ENCODE data around the gene DZANK1. TPM values are rescaled to one million over a fixed set of nuclear protein-coding genes. Genes with fewer than 3 reads are reported as not detected.

DZANK1 gene
- total and polyA plus RNA-seq, 7 experiments from 2014 or later, result 0.34 to 3.5 (median 2.2) TPM

DNA sequence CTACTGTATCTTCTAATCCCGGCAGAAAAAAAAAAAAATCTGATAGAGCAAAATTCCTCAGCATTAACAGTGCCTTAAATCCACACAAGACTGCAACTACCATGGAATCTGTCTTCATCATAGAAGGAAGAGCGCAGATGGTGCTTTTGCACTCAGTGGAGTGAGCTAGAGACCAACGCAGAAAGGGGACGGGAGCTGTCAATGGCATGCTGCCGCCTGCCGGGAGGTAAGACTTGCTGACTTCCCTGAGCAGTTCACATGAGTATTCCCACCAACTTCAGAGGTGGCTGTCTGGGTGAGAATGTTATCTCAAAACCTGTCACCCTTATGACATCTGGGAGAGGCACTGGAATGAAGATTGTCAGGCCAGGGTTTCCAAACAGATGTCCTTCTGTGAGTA, 35.6 kb downstream of the DZANK1 start:
- no peak overlapping the region for H3K4me3 Mint-ChIP-seq
- H3K4me3 ChIP-seq (ENCODE audit: low read length), result no peak overlapping the region
- H3K27me3 ChIP-seq (ENCODE audit: control insufficient read depth in 2 of 2, insufficient read depth in 2 of 2, low read length in 2 of 2), result no peaks in the 10 kb centered on the region
- no peaks in the 10 kb centered on the region for H3K27me3 Mint-ChIP-seq
- ChIA-PET CTCF (no interaction called here), POLR2A (no interaction called here)
- no peak overlapping the region for H3K27ac Mint-ChIP-seq
- H3K4me1 Mint-ChIP-seq, result no peaks in the 10 kb centered on the region
- peaks cover 0 to 5% (median 0%) of the 10 kb centered on the region in 5 donors for H3K36me3 Mint-ChIP-seq
- no peaks in the 10 kb centered on the region for H3K9me3 Mint-ChIP-seq
- no peak for DNase-seq
- no peaks in the 10 kb centered on the region for H3K9me3 ChIP-seq (ENCODE audit: control insufficient read depth in 2 of 3, low read length in 3 of 3)
- H3K36me3 ChIP-seq (ENCODE audit: control insufficient read depth in 2 of 3, insufficient read depth in 3 of 3, low read length in 3 of 3), result no peaks in the 10 kb centered on the region
- intact Hi-C loops (cut with micrococcal nuclease), result no loop called here
- ATAC-seq, result no peak
- no peak overlapping the region for H3K27ac ChIP-seq (ENCODE audit: low read depth, low read length)
- H3K4me1 ChIP-seq (ENCODE audit: control insufficient read depth in 2 of 2, insufficient read depth in 2 of 2, low read length in 2 of 2), result no peaks in the 10 kb centered on the region

DNA sequence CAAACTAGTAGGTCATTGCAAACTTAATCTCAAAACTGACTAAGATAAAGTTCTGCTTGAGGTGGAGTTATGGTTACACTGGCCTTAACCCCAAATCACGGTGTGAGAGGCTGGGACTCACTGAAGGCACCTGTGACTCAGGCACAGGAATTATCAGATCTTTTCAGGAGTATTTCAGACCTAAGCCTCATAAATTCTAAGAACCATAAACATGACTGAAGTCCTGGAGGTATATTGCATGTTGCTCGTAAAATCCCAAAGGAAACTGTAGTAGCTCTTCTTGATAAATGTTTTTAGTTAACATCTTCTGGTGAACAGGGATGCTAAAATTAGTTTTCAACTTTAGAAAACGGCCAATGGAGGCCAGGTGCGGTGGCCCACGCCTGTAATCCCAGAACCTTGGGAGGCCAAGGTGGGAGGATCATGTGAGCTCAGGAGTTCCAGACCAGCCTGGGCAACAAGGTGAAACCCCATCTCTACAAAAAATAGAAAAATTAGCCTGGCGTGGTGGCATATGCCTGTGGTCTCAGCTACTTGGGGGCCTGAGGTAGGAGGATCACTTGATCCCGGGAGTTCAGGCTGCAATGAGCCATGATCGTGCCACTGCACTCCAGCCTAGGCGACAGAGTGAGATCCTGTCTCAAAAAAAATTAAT, 36.5 kb downstream of the DZANK1 start:
- intact Hi-C loops (cut with micrococcal nuclease), result no loop called here
- Histone ChIP-seq H3K4me1 (ENCODE audit: control insufficient read depth in 2 of 2, insufficient read depth in 2 of 2, low read length in 2 of 2) (no peaks in the 10 kb centered on the region), H3K9me3 (ENCODE audit: control insufficient read depth in 2 of 3, low read length in 3 of 3) (no peaks in the 10 kb centered on the region), H3K4me3 (ENCODE audit: low read length) (no peak overlapping the region), H3K36me3 (ENCODE audit: control insufficient read depth in 2 of 3, insufficient read depth in 3 of 3, low read length in 3 of 3) (no peaks in the 10 kb centered on the region), H3K27me3 (ENCODE audit: control insufficient read depth in 2 of 2, insufficient read depth in 2 of 2, low read length in 2 of 2) (no peaks in the 10 kb centered on the region), H3K27ac (ENCODE audit: low read depth, low read length) (no peak overlapping the region)
- no peak for ATAC-seq
- no peak for DNase-seq
- H3K27me3 Mint-ChIP-seq, result no peaks in the 10 kb centered on the region
- no peak overlapping the region for H3K4me3 Mint-ChIP-seq
- peaks cover 0 to 5% (median 3%) of the 10 kb centered on the region in 5 donors for H3K36me3 Mint-ChIP-seq
- CTCF ChIA-PET, result no interaction called here
- POLR2A ChIA-PET, result no interaction called here
- H3K4me1 Mint-ChIP-seq, result no peaks in the 10 kb centered on the region
- no peaks in the 10 kb centered on the region for H3K9me3 Mint-ChIP-seq
- H3K27ac Mint-ChIP-seq, result no peak overlapping the region

DNA sequence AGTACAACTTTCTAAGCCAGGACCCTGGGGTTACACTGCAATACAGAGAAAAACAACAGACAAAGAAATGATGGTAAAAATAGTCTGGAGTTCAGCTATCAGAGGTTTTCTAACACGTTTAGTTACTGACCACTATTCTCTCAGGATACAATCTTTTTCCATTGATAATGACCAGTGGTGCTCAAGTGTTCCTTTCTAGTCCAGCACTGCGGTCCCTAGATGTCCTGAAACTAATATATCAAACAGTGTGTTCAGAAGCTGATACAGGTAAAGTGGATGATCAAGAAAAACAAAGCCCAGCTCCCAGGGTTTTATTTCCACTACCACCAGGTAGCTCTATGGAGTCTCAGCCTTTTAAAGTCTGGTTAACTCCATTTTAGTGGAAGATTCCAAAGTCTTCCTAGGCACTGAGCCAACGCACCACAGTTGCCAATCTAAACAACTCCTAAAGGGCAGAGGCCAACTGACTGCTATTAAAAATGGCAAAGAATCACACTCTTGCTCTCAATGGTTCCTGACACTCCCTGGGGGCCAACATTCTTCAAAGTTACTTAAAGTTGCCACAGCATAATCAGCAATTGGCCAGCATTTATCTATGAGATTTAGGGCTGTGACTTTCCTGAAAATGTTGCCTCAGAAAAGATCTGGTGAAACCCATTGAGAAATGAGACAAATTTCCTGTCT, 38.2 kb downstream of the DZANK1 start:
- Mint-ChIP-seq H3K27ac (no peak overlapping the region), H3K36me3 (peaks cover 0 to 5% (median 3%) of the 10 kb centered on the region in 5 donors), H3K9me3 (no peaks in the 10 kb centered on the region), H3K27me3 (no peaks in the 10 kb centered on the region), H3K4me1 (no peaks in the 10 kb centered on the region), H3K4me3 (no peak overlapping the region)
- no peak overlapping the region for H3K27ac ChIP-seq (ENCODE audit: low read depth, low read length)
- no peaks in the 10 kb centered on the region for H3K36me3 ChIP-seq (ENCODE audit: control insufficient read depth in 2 of 3, insufficient read depth in 3 of 3, low read length in 3 of 3)
- no peak for DNase-seq
- H3K9me3 ChIP-seq (ENCODE audit: control insufficient read depth in 2 of 3, low read length in 3 of 3), result no peaks in the 10 kb centered on the region
- POLR2A ChIA-PET, result no interaction called here
- ATAC-seq, result no peak
- intact Hi-C loops (cut with micrococcal nuclease), result no loop called here
- no peaks in the 10 kb centered on the region for H3K4me1 ChIP-seq (ENCODE audit: control insufficient read depth in 2 of 2, insufficient read depth in 2 of 2, low read length in 2 of 2)
- CTCF ChIA-PET, result no interaction called here
- no peak overlapping the region for H3K4me3 ChIP-seq (ENCODE audit: low read length)
- H3K27me3 ChIP-seq (ENCODE audit: control insufficient read depth in 2 of 2, insufficient read depth in 2 of 2, low read length in 2 of 2), result no peaks in the 10 kb centered on the region

DNA sequence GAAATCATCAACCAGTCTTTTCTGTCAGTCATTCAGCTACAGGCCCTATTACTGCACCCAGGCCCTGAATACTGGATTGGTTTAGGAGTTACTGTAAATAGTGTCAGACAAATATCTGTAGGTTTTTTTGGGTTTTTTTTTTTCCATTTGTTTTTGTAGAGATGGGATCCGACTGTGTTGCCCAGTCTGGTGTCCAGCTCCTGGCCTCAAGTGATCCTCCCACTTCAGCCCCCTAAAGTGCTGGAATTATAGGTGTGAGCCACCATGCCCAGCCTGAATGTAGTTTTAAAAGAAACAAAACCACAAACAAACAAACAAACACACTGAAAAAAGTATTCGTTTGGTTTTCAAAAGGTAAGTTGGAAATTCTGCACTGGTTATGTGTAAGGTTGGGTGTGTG, 39.6 kb downstream of the DZANK1 start:
- Mint-ChIP-seq H3K4me1 (no peaks in the 10 kb centered on the region), H3K36me3 (peaks cover 0 to 5% (median 3%) of the 10 kb centered on the region in 5 donors), H3K27ac (no peak overlapping the region), H3K9me3 (no peaks in the 10 kb centered on the region), H3K4me3 (no peak overlapping the region), H3K27me3 (no peaks in the 10 kb centered on the region)
- POLR2A ChIA-PET, result no interaction called here
- no peaks in the 10 kb centered on the region for H3K9me3 ChIP-seq (ENCODE audit: control insufficient read depth in 2 of 3, low read length in 3 of 3)
- no peaks in the 10 kb centered on the region for H3K36me3 ChIP-seq (ENCODE audit: control insufficient read depth in 2 of 3, insufficient read depth in 3 of 3, low read length in 3 of 3)
- no peak overlapping the region for H3K27ac ChIP-seq (ENCODE audit: low read depth, low read length)
- intact Hi-C loops (cut with micrococcal nuclease), result no loop called here
- CTCF ChIA-PET, result no interaction called here
- DNase-seq (no peak), ATAC-seq (no peak)
- H3K27me3 ChIP-seq (ENCODE audit: control insufficient read depth in 2 of 2, insufficient read depth in 2 of 2, low read length in 2 of 2), result no peaks in the 10 kb centered on the region
- no peak overlapping the region for H3K4me3 ChIP-seq (ENCODE audit: low read length)
- H3K4me1 ChIP-seq (ENCODE audit: control insufficient read depth in 2 of 2, insufficient read depth in 2 of 2, low read length in 2 of 2), result no peaks in the 10 kb centered on the region

DNA sequence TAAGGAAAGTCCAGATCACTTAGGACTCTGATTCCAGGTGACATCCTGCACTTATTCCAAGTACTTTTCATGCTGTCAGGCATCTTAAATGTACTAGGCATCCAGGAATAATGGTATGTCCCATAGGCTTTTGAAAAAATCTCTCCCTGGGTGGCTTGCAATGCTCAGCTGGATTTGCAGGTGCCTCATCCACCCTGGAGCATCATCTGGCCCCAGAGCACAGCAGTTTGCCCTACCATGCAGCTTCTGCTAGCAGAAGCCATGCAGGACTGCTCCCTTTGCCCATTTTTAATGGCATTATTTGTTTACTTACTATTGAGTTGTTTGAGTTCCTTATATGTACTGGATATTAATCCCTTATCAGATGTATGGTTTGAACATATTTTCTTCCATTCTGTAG, 45.2 kb downstream of the DZANK1 start:
- no peak overlapping the region for H3K4me3 Mint-ChIP-seq
- no peaks in the 10 kb centered on the region for H3K9me3 ChIP-seq (ENCODE audit: control insufficient read depth in 2 of 3, low read length in 3 of 3)
- H3K27me3 ChIP-seq (ENCODE audit: control insufficient read depth in 2 of 2, insufficient read depth in 2 of 2, low read length in 2 of 2), result no peaks in the 10 kb centered on the region
- ATAC-seq (no peak), DNase-seq (no peak)
- no peak overlapping the region for H3K27ac Mint-ChIP-seq
- CTCF ChIA-PET, result no interaction called here
- intact Hi-C loops (cut with micrococcal nuclease), result no loop called here
- H3K27me3 Mint-ChIP-seq, result peaks cover 0 to 9% (median 0%) of the 10 kb centered on the region in 5 donors
- H3K36me3 ChIP-seq (ENCODE audit: control insufficient read depth in 2 of 3, insufficient read depth in 3 of 3, low read length in 3 of 3), result no peaks in the 10 kb centered on the region
- no peaks in the 10 kb centered on the region for H3K4me1 ChIP-seq (ENCODE audit: control insufficient read depth in 2 of 2, insufficient read depth in 2 of 2, low read length in 2 of 2)
- no peak overlapping the region for H3K27ac ChIP-seq (ENCODE audit: low read depth, low read length)
- POLR2A ChIA-PET, result no interaction called here
- no peaks in the 10 kb centered on the region for H3K4me1 Mint-ChIP-seq
- no peak overlapping the region for H3K4me3 ChIP-seq (ENCODE audit: low read length)
- H3K9me3 Mint-ChIP-seq, result no peaks in the 10 kb centered on the region
- H3K36me3 Mint-ChIP-seq, result peaks cover 0 to 3% (median 0%) of the 10 kb centered on the region in 5 donors

DNA sequence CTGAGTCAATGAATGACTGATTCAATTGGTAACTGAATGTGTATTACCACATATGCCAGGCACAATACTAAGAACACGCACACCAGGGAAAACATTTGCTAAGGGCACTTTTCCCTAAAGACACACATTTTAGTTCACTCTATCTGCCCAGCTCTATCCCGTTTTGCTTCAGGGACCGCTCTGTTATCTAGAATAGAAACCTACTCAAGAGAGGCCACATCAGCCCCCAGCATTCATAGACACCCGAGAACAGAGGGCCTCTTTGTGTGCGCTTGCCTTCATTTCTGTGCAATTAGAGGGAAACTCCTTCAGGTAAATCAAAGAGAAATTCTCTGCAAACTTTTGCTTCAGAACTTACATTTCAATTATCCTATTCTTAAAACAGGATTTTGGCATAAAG, 50.3 kb downstream of the DZANK1 start:
- Histone ChIP-seq H3K4me1 (ENCODE audit: control insufficient read depth in 2 of 2, insufficient read depth in 2 of 2, low read length in 2 of 2) (no peaks in the 10 kb centered on the region), H3K4me3 (ENCODE audit: low read length) (no peak overlapping the region), H3K9me3 (ENCODE audit: control insufficient read depth in 2 of 3, low read length in 3 of 3) (no peaks in the 10 kb centered on the region), H3K27ac (ENCODE audit: low read depth, low read length) (no peak overlapping the region), H3K36me3 (ENCODE audit: control insufficient read depth in 2 of 3, insufficient read depth in 3 of 3, low read length in 3 of 3) (no peaks in the 10 kb centered on the region), H3K27me3 (ENCODE audit: control insufficient read depth in 2 of 2, insufficient read depth in 2 of 2, low read length in 2 of 2) (no peaks in the 10 kb centered on the region)
- no peak for ATAC-seq
- Mint-ChIP-seq H3K4me1 (peaks cover 0 to 7% (median 3%) of the 10 kb centered on the region in 7 donors), H3K9me3 (no peaks in the 10 kb centered on the region), H3K4me3 (no peak overlapping the region), H3K27ac (peak overlapping the region in 1 of 9 donors; percentile 18), H3K36me3 (no peaks in the 10 kb centered on the region), H3K27me3 (peaks cover 0 to 9% (median 0%) of the 10 kb centered on the region in 5 donors)
- intact Hi-C loops (cut with micrococcal nuclease), result no loop called here
- no peak for DNase-seq
- CTCF ChIA-PET, result no interaction called here
- POLR2A ChIA-PET, result no interaction called here

DNA sequence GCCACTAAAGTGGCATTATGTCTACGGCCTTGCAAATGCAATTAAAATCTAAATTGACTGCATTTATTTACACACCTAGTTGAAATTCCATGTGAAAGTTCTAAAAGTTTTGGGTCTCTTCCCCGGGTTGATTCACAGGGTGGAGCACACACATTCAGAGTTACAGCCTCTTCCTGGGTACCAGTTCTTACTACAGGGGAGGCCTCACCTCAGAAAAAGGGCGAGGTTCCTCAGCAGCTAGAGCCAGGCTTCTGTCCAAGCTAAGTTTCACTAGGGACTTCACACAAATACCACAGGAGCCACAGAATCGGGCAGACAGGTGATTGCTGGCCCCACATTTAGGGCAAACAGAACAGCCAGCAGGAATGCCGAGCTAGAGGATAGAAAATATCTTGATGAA, 52.7 kb downstream of the DZANK1 start:
- DNase-seq, result no peak
- H3K27ac Mint-ChIP-seq, result no peak overlapping the region
- H3K36me3 Mint-ChIP-seq, result no peaks in the 10 kb centered on the region
- H3K4me1 ChIP-seq (ENCODE audit: control insufficient read depth in 2 of 2, insufficient read depth in 2 of 2, low read length in 2 of 2), result no peaks in the 10 kb centered on the region
- POLR2A ChIA-PET, result interaction anchor here (0.7 kb wide), 1 partner anchor 1585 kb away, joined by 7 read pairs; no protein-coding TSS in a partner anchor
- intact Hi-C loops (cut with micrococcal nuclease), result loop anchor here (5.0 kb wide), 7 partner anchors 113 to 1248 kb away; partner anchors contain the start of gene DTD1 (in 1 of the 2)
- CTCF ChIA-PET, result interaction anchor here (0.6 to 1.3 kb wide), 3 partner anchors 116 to 634 kb away, joined by 3 to 4 read pairs (median 3); no protein-coding TSS in a partner anchor
- no peak for ATAC-seq
- no peak overlapping the region for H3K27ac ChIP-seq (ENCODE audit: low read depth, low read length)
- no peaks in the 10 kb centered on the region for H3K27me3 ChIP-seq (ENCODE audit: control insufficient read depth in 2 of 2, insufficient read depth in 2 of 2, low read length in 2 of 2)
- no peak overlapping the region for H3K4me3 ChIP-seq (ENCODE audit: low read length)
- H3K9me3 Mint-ChIP-seq, result no peaks in the 10 kb centered on the region
- peaks cover 0 to 5% (median 0%) of the 10 kb centered on the region in 5 donors for H3K27me3 Mint-ChIP-seq
- H3K4me3 Mint-ChIP-seq, result no peak overlapping the region
- H3K4me1 Mint-ChIP-seq, result peaks cover 0 to 7% (median 3%) of the 10 kb centered on the region in 7 donors
- H3K36me3 ChIP-seq (ENCODE audit: control insufficient read depth in 2 of 3, insufficient read depth in 3 of 3, low read length in 3 of 3), result no peaks in the 10 kb centered on the region
- no peaks in the 10 kb centered on the region for H3K9me3 ChIP-seq (ENCODE audit: control insufficient read depth in 2 of 3, low read length in 3 of 3)

All from naive thymus-derived CD4-positive, alpha-beta T cell (primary cell).